ENCODE results near the gene P3R3URF.
A peak's percentile ranks its signal among the peaks of the same experiment; 100 is the strongest.
"Not testable (repeated sequence)": the region's sequence is repeated elsewhere in the genome, so short reads cannot be mapped to it uniquely, and the experiment has no call there.

Gene P3R3URF

GRCh38 chr1:46176211-46176865 lies at the start of gene P3R3URF:
TSS of gene P3R3URF (minus strand) at chr1:46176488. CDS start at chr1:46176471, 17 bp downstream.
- no peak for DNase-seq (ENCODE audit: low read depth)

DNA sequence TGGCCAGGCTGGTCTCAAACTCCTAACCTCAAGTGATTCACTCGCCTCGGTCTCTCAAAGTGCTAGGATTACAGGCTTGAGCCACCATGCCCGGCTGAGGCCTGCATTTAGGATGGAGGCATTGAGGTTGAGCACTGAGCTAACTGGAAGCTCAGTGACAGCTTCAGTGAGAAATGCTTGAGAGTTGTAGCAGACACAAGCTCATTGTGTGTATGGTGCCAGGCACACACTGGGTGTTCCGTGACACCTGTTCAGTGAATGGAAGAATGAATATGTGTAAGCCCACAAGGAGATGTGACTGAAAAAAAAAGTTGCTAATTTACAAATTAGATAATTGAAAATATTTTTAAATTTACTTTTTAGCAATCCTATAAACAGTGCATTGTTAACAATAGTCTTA lies 48.7 kb upstream of the P3R3URF start:
- DNase-seq (ENCODE audit: low read depth), result no peak

DNA sequence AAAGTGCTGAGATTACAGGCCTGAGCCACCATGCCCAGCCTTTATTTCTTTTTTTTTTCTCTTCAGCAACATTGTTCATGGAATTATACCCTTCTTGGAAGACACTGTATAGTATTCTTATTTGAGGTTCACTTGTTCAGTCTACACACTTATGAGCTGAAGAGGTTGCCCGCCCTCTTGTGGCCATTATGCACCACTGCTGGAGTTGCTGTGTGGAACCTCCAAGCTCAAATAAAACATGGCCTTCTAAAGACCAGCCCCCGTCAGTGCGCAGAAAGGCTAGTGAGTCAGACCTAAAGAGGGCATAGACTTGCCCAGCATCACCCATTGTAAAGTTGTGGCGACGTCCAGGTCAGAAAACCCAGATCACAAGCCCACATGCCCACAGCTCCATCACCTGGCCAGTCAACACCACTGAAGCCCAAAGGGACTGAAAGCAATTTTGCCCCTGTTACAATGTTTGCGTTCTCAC lies 47.2 kb upstream of the P3R3URF start:
- peak; percentile 17 for DNase-seq (ENCODE audit: low read depth)

- not testable (repeated sequence) for DNase-seq (ENCODE audit: low read depth)
Observed at GRCh38 chr1:46223055-46223454, 46.8 kb upstream of the P3R3URF start.

- no peak for DNase-seq (ENCODE audit: low read depth)
Observed at GRCh38 chr1:46221749-46222148, 45.5 kb upstream of the P3R3URF start.

DNA sequence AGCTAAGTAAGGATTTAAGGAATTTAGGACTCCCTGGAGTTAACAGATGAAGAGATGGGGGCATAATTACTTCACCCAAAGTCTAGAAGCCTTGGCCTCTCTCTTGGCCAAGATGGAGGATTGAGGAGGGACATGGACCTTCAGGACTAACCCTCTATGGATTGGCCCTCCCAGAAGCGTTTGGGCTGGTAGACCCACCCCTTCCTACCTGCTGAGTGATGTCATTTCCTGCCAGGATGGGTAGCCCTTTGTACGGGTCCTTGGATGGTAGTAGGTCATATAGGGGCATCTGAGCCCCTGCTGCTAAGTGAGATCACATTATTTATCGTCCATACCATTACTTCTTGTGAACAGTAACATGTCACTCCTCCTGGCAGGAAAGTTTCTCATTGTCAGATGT lies 44.5 kb upstream of the P3R3URF start:
- no peak for DNase-seq (ENCODE audit: low read depth)

- no peak for DNase-seq (ENCODE audit: low read depth)
Observed at GRCh38 chr1:46219551-46220520, 43.5 kb upstream of the P3R3URF start.

DNA sequence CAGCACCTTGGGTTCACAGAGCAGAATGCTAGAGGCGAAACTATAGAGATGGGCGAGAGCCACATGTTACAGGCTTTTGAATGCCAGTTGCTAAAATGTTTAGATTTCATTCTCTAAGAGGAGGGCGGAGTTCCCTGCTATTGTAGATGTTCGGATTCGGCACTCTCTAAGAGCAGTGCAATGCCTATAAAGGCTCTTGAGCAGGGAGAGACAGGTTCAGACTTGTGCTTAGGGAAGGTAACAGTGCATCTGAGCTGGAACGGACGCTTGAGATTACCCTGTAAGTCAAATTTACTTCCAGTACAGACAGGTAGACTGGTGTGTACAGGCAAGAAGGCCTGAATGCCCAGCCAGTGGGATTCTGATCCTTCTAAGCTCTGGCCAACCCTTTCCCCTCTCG lies 42.2 kb upstream of the P3R3URF start:
- DNase-seq (ENCODE audit: low read depth), result no peak

GRCh38 chr1:46215504-46215903 lies 39.2 kb upstream of the P3R3URF start:
- DNase-seq (ENCODE audit: low read depth), result no peak

- DNase-seq (ENCODE audit: low read depth), result no peak
Observed at GRCh38 chr1:46211051-46211450, 34.8 kb upstream of the P3R3URF start.

- DNase-seq (ENCODE audit: low read depth), result no peak
Observed at GRCh38 chr1:46210561-46210960, 34.3 kb upstream of the P3R3URF start.

DNA sequence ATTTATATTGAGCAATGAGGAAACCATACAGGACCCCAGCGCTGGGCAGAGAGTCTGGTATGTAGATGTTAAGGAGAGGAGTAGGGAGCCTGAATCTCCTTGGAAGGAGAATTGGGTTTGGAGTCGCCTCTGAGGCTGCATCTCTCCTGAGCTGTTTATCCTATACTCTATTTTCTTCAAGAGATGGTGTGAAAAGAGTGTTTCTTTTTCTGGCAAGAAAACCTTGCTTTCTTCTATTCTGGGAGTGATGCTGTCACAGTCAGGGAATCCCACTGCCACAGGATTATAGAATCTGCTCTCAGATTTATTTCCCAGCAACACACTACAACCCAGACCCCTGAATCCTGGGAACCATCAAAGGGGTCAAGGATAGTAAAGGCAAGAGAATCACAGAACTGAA lies 30.1 kb upstream of the P3R3URF start:
- no peak for DNase-seq (ENCODE audit: low read depth)

GRCh38 chr1:46205791-46206190 lies 29.5 kb upstream of the P3R3URF start:
- DNase-seq (ENCODE audit: low read depth), result no peak

- no peak for DNase-seq (ENCODE audit: low read depth)
Observed at GRCh38 chr1:46205141-46205540, 28.9 kb upstream of the P3R3URF start.

DNA sequence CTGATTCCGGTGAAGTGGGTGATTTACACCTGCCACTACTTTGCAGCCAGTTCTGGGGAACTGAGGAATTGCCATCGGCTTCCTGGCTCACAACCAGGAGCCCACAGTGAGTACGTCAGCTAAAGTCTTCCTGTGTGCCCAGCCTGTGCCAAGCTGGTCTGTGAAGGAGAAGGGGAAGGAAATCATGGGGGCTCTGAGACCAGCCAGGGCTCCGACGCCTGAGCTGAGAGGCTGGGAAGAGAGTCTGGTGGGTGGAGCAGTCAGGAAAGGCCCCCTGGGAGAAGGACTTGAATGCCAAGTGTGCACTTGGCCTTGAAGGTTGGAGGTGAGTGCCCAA lies 28.1 kb upstream of the P3R3URF start:
- DNase-seq (ENCODE audit: low read depth), result no peak

DNA sequence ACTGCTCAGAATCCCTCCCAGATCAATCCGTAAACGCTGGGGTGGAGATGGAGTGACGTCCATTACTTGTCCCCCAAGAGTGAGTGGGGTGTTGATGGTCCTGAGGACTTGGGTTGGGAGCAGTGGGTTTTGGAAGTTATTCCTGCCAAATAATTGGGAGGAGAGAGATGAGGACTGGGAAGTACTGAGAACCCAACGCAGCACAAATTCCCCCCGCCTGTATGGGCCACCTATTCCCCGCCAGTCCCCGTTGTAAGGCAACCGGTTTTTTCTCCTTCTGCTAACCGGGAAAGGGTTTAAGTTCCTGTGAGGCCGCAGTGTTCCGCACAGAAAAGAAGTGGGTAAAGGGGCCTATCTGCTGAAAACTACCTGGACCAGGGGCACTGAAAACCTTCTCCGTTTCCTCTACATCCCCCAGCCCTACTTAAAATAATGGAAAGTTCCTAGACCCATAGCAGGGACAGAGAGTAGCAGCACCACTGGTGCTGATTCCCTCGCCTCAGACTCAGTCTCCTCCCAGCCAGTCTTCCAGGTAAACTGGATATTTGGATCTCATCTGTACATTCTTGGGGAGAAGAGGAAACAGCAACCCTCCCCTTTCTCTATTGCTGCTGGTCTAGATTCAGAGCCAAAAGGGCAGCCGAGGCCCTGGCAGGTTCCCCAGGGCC lies 27.6 kb upstream of the P3R3URF start:
- DNase-seq (ENCODE audit: low read depth), result no peak

DNA sequence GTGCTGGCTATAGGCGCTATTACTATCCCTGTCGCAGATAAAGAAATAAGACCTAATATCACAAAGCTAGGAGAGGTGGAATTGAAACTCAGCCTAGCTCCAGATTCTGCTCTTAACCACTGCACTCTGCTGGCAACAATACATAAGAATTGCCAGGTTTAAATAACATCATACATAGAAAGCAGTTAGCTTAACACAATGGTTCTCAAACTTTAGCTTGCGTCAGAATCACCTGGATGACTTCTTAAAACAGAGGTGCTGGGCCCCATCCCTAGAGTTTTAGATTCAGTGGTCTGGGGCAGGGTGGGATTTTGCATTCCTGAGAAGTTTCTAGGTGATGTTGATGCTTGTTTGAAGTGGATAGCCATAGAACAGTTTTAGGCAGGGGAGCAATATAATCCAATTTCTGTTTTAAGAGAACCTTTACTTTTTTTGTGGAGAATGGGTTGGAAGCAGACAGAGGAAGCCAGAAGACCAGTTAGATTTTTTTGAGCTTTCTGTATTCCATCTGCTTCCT lies 23.0 kb upstream of the P3R3URF start:
- no peak for DNase-seq (ENCODE audit: low read depth)

DNA sequence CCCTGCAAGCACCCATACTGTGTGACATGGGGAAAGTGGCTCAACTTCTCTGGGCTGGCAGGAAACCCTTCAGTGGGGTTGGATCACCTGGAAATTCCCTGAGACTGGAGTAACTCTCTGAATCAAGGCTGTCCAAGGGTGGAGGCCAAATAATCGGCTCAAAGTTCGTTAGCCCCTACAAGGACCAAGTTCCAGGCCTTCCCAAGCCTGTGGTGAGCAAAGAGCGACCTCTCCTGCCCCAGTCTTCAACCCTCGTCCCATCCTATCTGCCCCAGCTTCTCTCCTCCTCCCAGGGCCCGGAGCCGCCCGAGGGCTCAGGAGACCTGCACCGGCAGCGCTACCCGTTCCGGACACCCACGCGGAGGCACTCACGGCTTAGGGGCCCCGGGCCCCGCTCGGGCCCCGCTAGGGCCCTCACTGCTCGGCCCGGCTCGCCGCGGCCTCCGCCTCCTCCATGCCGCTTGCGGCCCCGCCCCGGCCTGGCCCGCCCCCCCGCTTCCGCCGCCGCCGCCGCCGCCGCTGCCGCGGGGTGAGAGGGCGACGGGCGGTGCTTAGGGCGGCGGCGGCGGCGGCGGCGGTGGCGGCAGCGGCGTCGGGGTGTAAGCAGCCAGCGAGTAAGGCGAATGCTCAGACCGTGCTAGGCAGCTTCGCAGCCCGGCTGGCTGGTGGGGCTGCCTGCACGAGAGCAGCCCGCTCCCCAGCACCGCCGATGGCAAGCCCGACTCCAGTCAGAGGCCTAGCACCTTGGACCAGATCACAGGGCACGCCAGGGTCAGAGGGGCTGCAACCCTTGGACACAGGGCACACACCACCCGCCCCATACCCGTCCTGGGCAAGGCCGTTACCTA lies 21.9 kb upstream of the P3R3URF start, which contains the start of gene POMGNT1:
Gene POMGNT1 (minus strand): TSS at position 471 of the 848 bp plus-strand sequence. CDS start 613 bp downstream, outside the sequence.
- DNase-seq (ENCODE audit: low read depth), result peak; percentile 71

DNA sequence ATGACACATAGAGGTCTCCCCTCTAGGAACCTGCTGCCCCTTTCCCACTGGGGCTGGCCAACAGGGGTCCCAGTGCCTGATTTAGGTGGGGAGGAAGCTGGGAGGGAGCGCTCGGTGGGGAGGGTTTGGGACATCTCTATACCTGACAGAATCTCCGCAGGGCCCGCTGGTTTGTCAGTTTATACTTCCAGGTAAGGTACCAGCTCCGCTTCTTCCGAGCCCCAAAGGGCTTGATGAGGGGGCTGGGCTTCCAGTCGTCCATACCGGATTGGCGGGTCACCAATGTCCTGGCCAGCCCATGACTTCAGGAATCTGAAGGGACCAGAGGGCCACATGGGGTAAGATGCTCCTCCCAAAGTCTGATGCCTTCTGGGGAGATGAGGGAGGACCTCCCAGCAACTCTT lies 21.3 kb upstream of the P3R3URF start:
- no peak for DNase-seq (ENCODE audit: low read depth)

GRCh38 chr1:46196609-46197008 lies 20.3 kb upstream of the P3R3URF start:
- DNase-seq (ENCODE audit: low read depth), result no peak

DNA sequence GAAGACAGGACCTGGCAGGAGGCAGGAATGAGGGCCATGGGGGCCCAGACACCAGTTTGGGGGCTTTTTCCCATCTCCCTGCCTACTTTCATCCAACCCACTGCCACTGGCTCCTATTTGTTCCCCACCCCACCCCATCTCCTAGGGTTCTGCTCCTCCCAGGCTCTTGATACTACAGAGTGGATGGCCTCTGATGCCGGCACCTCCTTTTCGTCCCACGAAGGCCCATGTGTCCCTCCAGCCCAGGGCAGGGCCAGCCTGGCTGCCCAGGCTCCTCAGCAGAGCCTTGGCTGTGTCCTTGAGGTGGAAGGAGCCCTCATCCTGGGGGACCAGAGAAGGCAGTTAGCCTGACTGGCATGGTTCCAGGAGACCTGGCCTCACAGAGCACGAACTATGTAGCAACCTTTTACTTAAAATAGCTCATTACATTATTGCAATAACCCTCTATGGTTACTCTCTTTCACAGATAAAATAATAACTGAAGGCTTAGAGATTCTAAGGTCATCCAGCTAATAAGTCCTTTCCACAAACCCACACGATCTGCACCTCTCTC lies 18.4 kb upstream of the P3R3URF start:
- no peak for DNase-seq (ENCODE audit: low read depth)
